Upper lobe of left lung (tissue), 4 donors: Measurements from ENCODE around the gene DCST1.

Experiments
- POLR2A ChIP-seq, 4 donors: fragments of 450-650 bp; IDR thresholded peaks; one replicate each; pipeline ENCODE4 v1.5.1; 2016 to 2017; ENCODE audit warnings: antibody characterized with exemption in 4 of 4, mild to moderate bottlenecking in 2 of 4
- TF ChIP-seq, protein P1 (sequence below), 6 experiments: fragments of 450-650 bp in 4 of 6; fragments of 200-600 bp in 2 of 6; sonication (generic) in 2 of 6; IDR thresholded peaks; one replicate each; pipeline ENCODE4 v1.5.1; 2016 to 2019; ENCODE audit warnings: antibody characterized with exemption in 6 of 6

DNA sequence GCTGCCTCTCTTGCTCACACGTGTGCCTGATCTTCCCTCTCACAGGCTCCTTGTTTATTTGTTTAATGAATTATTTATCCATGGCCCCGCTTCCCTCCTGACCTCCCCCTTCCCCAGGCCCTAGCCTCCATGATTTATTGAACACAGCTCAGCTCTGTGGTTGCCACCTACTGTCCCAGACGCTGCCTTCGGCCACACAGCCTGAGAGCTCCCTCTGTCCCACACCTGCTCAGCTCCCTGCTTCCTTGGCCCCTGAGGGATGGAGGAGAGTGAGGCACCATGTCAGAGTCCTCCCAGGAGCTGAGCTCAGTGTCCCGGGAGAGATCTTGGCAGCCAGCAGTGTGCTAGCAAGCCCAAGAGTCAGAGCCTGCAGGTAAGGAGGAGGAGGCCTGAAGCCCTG is 41.9 kb downstream of the DCST1 start:
- TF ChIP-seq, protein P1, sequence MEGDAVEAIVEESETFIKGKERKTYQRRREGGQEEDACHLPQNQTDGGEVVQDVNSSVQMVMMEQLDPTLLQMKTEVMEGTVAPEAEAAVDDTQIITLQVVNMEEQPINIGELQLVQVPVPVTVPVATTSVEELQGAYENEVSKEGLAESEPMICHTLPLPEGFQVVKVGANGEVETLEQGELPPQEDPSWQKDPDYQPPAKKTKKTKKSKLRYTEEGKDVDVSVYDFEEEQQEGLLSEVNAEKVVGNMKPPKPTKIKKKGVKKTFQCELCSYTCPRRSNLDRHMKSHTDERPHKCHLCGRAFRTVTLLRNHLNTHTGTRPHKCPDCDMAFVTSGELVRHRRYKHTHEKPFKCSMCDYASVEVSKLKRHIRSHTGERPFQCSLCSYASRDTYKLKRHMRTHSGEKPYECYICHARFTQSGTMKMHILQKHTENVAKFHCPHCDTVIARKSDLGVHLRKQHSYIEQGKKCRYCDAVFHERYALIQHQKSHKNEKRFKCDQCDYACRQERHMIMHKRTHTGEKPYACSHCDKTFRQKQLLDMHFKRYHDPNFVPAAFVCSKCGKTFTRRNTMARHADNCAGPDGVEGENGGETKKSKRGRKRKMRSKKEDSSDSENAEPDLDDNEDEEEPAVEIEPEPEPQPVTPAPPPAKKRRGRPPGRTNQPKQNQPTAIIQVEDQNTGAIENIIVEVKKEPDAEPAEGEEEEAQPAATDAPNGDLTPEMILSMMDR (IDR thresholded peaks at IDR 0.05), result no peak
- TF ChIP-seq POLR2A (IDR thresholded peaks at IDR 0.05), result no peak
